ENCODE data around the gene ZNF439.

GRCh38 chr19:11872624-11873023 is 24.1 kb downstream of the ZNF439 start:
- TF ChIP-seq MAX (IDR thresholded peaks at IDR 0.05), result no peak
- no peak for TF ChIP-seq ZNF512B (CRISPR knock-in tag; IDR thresholded peaks at IDR 0.05; ENCODE audit: borderline replicate concordance)
